Ramos (cell line): ENCODE results near the gene MTRFR.
"Not testable (repeated sequence)": the region's sequence is repeated elsewhere in the genome, so short reads cannot be mapped to it uniquely, and the experiment has no call there.

Source experiments
- in situ Hi-C: fragments of 300-500 bp; cut with MboI; formaldehyde crosslinking; loops from one replicate; pipeline ENCODE4 v1.14.3; 2022; ENCODE audit warnings: low sequenced_read_pairs; ENCODE audit not compliant: unreplicated experiment

Gene MTRFR

GRCh38 chr12:123245678-123246077 lies 12.4 kb downstream of the MTRFR start:
- in situ Hi-C loops: loop anchor here (25.0 kb wide), 1 partner anchor 383 kb away; no protein-coding TSS in a partner anchor

DNA sequence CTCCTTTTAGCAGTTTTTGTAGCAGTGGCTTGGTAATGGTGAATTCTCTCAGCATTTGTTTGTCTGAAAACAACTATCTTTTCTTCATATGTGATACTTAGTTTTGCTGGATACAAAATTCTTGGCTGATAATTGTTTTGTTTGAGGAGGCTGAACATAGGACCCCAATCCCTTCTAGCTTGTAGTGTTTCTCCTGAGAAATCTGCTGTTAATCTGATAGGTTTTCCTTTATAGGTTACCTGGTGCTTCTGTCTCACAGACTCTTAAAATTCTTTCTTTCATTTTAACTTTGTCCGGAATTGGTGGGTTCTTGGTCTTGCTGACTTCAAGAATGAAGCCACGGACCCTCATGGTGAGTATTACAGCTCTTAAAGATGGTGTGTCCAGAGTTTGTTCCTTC lies 14.9 kb downstream of the MTRFR start:
- in situ Hi-C loops: loop anchor here (25.0 kb wide), 1 partner anchor 386 kb away; no protein-coding TSS in a partner anchor

DNA sequence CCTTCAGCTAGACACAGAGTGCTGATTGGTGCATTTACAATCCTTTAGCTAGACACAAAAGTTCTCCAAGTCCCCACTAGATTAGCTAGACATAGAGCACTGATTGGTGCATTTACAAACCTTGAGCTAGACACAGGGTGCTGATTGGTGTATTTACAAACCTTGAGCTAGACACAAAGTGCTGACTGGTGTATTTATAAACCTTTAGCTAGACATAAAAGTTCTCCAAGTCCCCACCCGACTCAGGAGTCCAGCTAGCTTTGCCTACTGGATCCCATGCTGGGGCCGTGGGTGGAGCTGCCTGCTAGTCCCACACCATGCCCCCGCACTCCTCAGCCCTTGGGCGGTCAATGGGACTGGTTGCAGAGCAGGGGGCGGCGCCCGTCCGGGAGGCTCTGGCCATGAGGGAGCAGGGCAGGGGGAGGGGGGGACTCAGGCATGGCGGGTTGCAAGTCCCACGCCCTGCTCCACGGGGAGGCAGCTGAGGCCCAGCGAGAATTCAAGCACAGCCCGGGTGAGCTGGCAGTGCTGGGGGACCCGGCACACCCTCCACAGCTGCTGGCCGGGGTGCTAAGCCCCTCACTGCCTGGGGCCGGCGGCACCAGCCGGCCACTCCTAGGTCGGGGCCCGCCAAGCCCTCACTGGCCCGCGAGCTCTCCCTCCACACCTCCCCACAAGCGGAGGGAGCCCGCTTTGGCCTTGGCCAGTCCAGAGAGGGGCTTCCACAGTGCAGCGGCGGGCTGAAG lies 15.9 kb downstream of the MTRFR start:
- in situ Hi-C loops: loop anchor here (25.0 kb wide), 1 partner anchor 387 kb away; no protein-coding TSS in a partner anchor

- in situ Hi-C loops: no loop called here
Measured at GRCh38 chr12:123250471-123251383, 17.5 kb downstream of the MTRFR start.

- in situ Hi-C loops: no loop called here
Measured at GRCh38 chr12:123251403-123252076, 18.3 kb downstream of the MTRFR start.

DNA sequence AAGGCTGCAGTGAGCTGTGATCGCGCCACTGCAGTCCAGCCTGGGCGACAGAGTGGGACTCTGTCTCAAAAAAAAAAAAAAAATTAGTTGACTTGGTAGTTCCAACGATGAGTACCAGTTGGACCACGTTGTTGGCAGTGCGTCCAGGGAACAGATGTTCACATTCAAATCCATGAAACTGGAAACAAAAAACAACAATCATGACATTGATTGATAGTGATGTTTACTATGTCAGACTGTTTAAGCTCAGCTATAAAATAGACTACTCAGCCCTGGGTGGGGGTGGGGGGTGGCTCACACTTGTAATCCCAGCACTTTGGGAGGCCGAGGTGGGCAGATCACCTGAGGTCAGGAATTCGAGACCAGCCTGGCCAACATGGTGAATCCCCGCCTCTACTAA lies 19.1 kb downstream of the MTRFR start:
- in situ Hi-C loops: not testable (repeated sequence)

DNA sequence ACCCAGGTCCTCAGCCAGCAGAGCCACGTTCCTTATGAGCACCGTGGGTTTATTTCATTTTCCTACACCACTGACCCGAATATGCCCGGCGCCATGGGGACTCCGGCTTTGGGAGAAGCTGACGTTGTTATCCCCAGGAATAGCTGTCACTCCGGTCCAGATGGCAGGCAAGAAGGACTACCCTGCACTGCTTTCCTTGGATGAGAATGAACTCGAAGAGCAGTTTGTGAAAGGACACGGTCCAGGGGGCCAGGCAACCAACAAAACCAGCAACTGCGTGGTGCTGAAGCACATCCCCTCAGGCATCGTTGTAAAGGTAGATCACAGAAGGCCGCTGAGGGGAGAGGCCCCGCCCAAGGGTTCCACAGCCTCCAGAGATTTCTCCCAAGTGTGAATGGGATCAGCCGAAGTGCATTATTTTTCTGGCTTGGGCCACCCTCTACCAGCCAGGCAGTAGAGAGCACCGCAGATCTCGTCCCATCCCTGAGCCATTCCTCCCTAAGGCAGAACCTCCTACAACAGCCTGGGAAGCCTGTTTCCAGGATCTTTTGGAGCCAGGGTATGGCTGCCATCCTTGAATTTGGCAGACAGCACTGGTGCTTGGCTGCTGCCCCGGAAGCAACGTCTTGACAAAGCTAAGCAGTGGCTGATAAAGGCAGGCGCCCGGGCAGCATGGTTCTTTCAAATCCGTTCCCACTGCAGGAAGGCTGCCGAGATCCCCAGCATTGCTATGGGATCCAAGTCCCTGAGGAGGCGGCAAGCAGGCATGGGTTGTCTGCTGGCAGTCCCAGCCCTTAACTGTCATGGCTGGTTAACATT lies 20.6 kb downstream of the MTRFR start:
- in situ Hi-C loops: no loop called here

DNA sequence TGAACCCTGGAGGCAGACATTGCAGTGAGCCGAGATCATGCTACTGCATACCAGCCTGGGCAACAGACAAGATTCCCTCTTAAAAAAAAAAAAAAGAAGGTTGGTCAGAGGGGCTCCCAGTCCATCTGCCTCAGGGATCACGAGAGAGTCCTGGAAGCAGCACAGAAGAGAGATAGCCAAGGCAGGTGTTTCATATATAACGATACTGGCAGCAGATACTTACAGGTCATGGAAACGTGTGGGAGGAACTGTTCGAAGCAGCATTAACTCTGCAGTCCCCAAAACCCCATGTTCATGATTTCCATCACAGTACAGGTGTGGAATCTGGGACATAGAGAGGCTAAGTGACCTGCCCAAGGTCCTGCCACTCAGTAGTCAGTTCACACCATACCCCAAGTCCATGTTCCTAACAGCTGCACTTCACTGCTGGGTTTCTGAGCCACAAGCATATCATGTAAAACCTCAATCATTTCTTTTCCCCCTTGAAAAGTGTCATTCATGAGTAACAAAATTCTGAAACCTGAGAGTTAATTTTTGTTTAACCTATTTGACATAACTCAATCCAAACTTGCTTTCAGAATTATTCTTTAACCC lies 21.7 kb downstream of the MTRFR start:
- in situ Hi-C loops: no loop called here

GRCh38 chr12:123258593-123258992 lies 25.4 kb downstream of the MTRFR start:
- in situ Hi-C loops: no loop called here

GRCh38 chr12:123260081-123260480 lies 26.8 kb downstream of the MTRFR start:
- in situ Hi-C loops: loop anchor here (10.0 kb wide), 1 partner anchor 335 kb away; no protein-coding TSS in a partner anchor

DNA sequence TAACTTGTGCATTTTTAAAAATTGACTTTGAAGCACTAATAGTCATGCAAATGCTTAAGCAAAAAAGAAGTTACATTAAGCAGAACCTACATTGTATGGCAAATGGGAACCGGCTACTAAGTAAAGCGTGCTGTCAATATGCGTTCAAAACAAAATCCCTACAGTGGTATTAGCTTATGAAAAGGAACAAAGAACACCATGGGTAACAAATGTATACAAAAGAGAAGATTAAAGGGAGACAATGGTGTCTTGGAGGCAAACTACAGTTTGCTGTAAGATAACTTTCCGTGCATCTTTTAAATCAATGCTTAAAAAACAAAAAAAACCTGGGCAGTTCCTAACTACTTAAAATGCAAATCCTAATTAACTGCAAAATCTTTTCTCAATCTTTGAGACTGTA lies 28.0 kb downstream of the MTRFR start:
- in situ Hi-C loops: loop anchor here (10.0 kb wide), 1 partner anchor 334 kb away; no protein-coding TSS in a partner anchor

DNA sequence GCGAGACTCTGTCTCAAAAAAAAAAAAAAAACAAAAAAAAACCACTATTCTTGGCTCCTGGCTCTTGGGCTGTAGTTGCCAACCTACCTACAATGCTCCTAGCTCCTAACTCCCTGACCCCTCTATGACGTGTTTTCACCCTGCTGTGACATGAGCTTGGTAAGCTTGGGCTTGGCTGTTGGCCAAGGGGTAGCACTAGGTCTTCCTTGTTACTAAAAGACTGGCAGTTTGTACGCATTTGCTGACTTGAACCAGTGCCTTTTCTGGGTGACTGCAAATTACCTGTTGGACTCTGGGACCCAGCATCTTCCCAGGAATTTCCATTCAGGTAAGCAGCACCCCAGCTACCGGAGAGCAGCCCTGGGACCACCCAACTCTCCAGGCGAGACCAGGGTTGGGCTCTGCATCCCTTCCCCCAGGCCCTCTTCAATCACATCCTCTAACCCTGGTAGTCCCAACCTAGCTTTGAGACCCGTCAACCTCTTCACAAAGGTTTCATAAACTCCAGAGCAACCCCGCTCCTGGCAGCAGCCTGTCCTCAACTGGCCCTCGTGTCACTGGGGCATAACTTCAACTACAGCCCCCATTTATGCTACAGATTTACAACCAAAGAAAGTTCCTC lies 30.1 kb downstream of the MTRFR start:
- in situ Hi-C loops: loop anchor here (10.0 kb wide), 1 partner anchor 331 kb away; no protein-coding TSS in a partner anchor

GRCh38 chr12:123264642-123265041 lies 31.4 kb downstream of the MTRFR start:
- in situ Hi-C loops: loop anchor here (10.0 kb wide), 1 partner anchor 330 kb away; no protein-coding TSS in a partner anchor

DNA sequence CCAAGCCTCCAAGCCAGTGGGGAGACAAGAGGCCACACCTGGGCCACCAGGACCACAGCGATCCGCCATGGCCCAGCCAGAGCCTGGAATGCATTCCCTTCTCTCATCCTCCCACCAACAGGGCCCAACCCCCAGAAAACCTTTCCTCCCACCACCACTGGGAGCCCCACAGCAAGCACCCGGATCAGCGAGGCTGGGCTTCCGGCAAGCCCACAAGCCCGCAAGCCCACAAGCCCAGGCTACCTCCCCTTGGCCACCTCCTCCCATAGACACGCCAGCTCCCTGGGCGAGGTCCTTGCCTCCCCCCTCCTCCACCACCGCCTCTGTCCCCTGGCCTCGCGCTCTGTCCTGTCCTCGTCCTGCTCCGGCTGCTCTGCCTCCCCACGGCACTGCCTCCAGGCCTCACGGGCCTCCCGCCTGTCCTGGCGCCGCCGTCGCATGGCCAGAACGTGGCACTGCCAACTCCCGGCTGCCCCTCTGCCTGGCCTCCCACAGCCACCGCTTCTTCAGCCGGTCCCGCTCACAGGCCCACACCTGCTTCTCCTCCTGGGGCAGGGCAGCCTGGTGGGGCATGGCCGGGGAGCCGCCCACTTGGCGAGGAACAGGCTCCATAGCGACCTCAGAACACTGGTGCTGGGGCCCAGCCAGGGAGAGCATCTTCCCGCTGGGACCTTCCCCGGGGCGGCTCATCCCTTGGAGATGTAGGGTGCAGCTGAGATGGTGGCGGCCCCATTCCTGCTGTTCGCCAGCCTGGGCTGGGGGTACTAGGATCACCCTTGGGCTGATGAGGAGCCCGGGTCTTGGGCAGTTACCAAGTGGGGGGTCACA lies 32.8 kb downstream of the MTRFR start:
- in situ Hi-C loops: loop anchor here (10.0 kb wide), 1 partner anchor 329 kb away; no protein-coding TSS in a partner anchor

DNA sequence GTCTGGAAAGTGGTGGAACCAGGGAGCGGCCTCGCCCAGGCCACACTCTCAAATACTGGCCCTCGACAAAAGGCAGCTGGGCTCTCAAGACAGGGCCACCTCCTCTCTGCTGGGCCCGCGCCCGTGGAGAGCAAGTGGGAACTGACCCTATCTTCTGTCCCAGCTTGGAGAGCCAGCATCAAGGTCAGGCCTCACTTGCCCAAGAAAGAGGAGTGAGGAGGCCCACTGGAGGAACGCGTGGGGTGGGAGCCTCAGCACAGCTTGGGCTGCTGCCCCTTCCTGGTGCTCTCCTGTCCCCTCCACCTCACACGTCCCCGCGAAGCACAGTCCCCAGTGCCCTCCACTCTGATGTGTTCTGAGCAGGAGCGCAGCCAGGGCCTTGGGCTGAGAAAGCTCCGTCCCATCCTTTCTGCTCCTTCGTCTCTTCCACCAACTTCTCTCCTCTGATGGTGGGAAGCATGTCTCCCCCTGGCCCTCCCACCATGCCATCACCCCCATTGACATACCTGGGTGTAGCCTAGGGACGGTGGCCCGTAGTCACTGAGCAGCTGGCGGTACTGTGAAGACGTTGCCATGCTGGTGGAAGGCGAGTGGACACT lies 33.5 kb downstream of the MTRFR start:
- in situ Hi-C loops: loop anchor here (10.0 kb wide), 1 partner anchor 328 kb away; no protein-coding TSS in a partner anchor

DNA sequence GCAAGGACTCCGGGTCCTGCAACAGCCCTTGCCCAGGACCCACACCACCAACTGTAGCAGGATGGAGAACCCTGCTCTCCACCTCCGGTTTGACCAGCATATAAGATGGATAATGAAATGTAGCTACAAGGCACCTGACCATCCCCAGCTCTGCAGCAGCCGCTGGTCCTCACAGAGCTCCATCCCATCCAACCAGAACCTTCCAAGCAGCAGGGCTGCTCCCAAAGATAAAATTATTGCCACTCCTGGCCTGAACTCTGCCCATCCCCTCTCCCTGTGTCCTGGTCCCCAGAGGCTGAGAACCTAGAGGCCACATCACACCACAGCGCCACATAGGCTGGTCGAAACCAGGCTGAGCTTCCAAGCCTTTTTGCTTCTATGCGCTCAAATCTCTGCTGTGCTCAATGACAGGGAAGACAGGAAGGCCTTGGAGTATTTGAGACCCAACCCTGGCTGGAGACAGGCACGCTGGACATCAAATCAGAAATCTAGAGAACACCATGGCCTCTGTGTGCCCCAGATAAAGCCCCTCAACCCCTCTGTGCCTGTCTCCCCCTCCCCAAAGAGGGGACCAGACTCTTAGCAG lies 34.2 kb downstream of the MTRFR start:
- in situ Hi-C loops: loop anchor here (10.0 kb wide), 1 partner anchor 327 kb away; no protein-coding TSS in a partner anchor
